NOMO-1 (cell line): ENCODE measurements around the gene EXTL2.
"Not testable (repeated sequence)": the region's sequence is repeated elsewhere in the genome, so short reads cannot be mapped to it uniquely, and the experiment has no call there.

Experiments
- DNase-seq, 2 experiments: peaks; one replicate each; lab custom pipeline; 2025; ENCODE audit not compliant: unreplicated experiment in 2 of 2; lab: John Stamatoyannopoulos, UW

Gene EXTL2

DNA sequence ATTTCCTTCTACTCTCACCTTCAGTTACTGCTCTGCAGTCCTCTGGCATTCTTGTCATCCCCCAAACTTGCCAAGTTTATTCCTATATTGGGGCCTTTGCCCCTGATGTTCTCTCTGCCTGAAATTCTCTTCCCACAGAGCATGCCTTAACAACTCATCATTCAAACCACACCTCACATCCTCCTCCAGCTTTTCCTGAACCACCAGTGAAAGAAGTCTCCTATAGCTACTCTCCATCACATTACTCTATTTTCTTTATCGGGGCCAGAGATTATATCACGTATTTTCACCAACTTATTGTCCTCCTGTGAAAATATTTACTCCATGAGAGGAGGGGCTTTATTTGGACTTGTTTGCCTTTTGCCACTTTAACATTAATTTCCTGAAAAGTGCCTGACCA lies 32.1 kb downstream of the EXTL2 start:
- no peak for DNase-seq

DNA sequence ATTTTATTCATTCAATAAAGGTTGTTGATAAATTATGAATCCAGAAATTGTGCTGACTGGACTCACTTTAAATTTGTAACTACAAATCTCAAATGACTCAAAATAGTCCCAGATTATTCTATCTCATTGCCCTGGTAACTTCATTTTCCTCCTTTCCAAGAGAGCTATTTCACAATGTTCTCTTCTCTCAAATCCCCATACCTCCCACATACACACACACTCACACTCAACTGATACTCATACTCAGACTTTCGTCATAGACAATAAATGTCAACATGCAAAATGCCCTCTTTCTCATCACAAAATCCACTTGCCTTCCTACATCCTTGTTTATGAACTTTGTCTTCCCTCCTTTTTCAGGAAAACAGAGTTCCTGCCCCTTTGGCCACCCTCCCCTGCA lies 33.3 kb downstream of the EXTL2 start:
- DNase-seq: no peak

DNA sequence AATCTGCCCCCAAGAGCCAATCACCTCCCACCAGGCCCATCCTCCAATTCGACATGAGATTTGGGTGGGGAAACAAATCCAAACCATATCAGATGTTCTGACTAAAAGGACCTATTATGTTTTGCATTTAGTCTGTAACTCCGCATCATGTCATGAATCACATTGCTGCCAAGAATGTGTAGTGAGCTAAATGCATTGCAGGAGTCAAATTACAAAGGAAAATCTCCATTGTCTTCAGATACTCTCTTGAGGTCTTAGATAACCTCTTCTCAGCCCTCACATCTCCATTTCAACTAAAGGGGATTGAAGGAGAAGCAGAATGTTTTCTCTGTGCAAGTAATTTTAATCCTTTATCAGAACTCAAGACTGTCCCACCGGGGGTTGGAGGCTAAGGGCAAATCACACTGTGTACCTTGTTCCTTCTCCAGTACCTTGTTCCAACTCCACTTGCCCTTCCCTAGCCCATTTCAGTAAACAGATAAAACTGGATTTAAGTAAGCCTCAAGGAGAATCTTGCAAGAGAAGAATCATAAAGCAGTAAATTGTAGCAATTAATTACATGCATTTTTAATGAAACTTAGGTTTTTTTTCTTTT lies 34.1 kb downstream of the EXTL2 start:
- no peak for DNase-seq

DNA sequence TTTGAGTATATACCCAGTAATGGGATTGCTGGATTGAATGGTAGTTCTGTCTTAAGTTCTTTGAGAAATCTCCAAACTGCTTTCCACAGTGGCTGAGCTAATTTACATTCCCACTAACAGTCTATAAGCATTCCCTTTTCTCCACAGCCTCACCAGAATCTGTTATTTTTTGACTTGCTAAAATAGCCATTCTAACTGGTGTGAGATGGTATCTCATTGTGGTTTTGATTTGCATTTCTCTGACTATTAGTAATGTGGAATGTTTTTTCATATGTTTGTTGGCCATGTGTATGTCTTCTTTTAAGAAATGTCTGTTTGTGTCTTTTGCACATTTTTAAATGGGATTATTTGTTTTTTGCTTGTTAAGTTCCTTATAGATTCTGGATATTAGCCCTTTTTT lies 39.5 kb downstream of the EXTL2 start:
- DNase-seq: not testable (repeated sequence)

DNA sequence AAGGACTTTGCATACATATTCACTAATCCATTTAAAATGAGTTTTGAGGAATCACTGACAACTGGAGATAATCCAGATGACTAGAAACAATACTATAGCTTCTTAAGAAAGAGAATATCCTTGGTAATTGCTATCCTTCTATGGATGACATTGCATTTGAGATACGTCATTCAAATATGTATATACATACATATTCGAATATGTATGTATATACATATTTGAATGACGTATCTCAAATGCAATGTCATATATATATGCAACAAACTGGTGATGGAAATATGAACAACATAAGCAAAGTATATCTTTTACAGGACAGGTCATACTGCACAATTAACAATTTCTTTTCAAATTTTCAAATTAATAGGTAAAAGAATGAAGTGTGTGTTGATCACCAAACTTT lies 41.7 kb downstream of the EXTL2 start:
- DNase-seq: no peak

DNA sequence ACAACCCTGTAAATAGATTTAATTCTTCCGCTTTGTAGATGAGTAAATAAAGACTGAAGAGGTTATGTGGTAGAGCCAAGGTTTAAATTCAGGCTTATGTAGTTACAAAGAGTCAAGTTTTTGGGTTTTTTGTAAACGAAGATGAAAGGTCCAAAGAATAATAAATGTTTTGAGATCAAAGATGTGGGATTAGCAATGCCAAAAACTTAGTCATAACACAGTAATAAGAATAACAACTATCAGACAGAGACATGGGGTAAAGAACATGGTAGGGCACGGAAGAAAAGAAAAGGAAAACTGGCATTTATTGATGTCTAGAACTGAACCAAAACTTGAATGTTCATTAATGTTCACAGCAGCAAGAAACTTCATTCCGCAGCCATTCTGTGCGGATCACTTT lies 42.9 kb downstream of the EXTL2 start:
- no peak for DNase-seq

DNA sequence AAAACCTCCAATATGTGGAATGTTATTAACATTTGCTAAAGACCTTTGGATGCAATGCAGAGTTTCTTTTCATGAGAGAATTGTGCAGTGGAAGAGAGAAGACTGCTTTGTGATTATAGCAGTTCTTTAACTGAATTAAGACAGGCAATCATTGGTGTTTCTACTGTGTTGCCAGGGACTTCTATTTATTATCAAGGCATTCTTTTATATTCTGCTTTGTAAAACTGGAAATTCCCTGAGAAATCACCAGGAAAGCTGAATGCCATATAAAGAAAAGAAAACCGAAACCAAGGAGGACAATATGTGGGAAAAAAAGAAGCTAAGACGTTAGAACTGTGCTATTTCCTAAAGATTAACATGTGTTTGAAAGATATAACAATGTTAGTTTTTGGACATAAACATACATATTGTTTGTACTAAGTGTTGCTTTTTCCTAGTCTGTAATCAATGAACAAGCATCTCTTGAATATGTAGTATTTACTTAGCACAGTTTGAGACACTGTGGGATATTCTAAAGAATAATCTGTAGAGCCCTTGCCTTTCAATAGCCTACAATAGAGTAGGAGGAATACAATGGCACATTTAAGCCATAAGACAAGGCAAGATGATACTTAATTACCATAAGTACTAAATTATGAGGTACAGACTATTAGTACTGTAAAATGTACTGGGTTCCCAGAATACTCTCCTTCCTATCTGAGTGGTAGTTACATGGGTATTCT lies 47.1 kb downstream of the EXTL2 start:
- DNase-seq: no peak

DNA sequence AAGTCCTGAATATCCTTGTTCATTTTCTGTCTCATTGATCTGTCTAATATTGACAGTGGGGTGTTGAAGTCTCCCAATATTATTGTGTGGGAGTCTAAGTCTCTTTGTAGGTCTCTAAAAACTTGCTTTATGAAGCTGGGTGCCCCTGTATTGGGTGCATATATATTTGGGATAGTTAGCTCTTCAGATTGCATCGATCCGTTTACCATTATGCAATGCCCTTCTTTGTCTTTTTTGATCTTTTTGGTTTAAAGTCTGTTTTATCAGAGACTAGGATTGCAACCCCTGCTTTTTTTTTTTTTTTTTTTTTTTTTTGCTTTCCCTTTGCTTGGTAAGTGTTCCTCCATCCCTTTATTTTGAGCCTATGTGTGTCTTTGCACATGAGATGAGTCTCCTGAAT lies 51.5 kb downstream of the EXTL2 start:
- DNase-seq: not testable (repeated sequence)

DNA sequence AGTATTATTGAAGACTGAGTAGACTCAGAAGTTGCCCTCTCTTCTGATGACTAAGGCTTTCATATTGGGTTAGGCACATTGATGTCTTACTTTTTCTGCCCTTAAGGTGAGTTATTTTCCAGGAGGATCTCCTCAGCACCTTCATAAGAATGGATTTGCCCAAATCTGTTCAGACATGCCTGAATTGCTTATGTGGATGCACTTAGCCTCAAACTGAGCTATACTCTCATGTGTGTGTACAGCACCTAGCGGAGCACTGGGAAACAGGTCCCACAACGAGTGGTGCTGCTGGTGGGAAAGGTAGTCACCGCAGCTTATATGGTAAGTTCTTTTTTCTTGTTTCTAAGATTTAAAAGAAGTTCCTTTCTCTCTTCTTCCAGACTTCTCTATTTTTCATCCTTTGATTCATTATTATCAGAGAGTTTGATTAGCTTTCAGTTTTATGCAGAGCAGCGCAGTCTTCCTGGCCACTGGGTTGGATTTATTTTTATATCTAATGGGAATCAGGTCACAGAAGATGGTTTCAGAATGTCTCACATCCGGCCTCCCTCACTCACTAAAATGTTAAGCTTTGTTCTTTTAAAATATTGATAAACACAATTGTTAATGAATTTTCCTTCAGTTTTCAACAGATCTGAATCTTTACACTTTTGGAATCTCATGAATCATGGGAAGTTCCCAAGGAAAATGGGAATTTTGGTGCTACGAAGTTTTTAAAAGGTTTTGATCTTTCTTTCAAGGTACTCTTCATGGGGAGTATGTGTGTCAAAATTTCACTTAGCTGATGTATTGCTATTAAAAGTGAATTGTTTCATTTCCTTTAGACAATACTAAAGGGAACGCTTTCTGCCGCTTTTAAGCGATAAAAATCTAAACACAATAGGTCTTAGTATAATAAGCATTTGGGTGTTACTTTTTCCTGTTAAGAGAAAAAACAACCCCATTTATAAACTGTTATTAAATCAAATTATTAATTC lies 58.5 kb downstream of the EXTL2 start:
- DNase-seq: no peak

DNA sequence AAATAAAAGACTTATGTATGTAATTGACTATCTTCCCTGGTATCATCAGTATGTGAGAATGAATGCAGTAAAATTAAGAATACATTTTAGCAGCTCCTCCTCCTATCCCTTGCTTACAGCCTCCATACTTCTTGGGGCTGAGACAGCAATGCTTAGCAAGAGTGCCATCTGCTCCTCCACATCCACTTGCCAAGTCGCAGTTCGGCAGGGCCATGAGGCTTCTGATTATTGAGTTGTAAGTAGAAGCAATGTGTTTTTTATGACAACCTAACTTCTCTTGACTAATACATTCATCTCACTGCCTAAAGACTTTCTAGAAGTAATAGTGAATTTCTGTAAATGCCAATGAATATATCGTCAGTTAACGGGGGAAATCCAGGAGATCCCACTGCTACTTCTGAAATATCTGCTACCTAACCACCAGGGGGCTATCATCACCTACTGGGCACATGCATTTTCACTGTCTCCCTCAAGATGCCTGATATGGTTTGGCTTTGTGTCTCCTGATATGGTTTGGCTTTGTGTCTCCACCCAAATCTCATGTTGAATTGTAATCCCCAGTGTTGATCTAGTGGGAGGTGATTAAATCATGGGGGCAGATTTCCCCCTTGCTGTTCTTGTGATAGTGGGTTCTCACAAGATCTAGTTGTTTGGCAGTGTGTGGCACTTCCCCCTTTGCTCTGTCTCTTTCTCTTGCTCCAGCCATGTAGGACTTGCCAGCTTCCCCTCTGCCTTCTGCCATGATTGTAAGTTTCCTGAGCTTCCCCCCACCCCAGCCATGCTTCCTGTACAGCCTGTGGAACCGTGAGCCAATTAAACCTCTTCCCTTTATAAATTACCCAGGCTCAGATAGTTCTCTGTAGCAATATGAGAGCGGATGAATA lies 59.6 kb downstream of the EXTL2 start:
- DNase-seq: no peak

DNA sequence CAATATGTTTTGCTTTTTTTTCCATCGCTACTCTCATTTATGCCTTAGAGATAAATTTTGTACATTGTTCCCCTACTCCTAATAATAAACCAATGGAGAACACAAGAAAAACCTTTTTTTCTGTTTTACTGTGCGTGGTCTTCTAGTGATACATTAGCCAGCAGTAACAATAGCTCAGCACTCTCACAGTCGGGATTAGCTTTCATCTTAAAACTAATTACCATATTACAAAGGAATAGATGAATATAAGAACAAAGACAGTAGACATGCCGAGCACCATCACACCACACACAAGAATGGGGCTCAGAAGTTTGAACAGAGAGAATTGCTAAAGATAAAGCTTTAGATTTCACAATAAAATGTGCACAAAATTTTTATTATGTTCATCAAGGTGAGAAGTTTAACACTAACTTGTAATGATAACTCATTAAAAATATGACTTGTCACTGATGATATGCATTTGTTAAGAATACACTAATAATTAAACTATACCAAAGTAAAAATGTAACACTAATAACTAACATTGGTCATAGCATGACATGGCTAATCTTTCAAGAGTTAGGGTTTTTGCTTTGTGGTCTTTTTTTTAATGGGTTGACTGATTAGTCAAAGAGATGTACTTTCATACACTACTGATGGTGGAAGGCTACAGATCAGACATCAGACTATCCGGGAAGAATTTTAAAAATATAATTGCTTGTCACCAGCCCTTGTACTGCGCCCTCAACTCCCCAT lies 61.8 kb downstream of the EXTL2 start:
- no peak for DNase-seq

DNA sequence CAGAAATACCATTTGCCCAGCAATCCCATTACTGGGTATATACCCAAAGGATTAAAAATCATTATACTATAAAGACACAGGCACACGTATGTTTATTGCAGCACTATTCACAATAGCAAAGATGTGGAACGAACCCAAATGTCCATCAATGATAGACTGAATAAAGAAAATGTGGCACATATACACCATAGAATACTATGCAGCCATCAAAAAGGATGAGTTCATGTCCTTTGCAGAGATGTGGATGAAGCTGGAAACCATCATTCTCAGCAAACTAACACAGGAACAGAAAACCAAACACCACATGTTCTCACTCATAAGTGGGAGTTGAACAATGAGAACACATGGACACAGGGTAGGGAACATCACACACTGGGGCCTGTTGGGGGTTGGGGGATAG lies 69.0 kb downstream of the EXTL2 start:
- not testable (repeated sequence) for DNase-seq
